BJ (cell line): ENCODE results near the gene DDX31. TPM values are rescaled to one million over a fixed set of nuclear protein-coding genes. Genes with fewer than 3 reads are reported as not detected.

Experiments
- CTCF ChIA-PET: fragments of 350-600 bp; formaldehyde crosslinking; extraction: SDS; loops from one replicate; lab custom pipeline; 2021; ENCODE audit warnings: antibody characterized with exemption, inconsistent platforms; lab: Yijun Ruan, JAX
- POLR2A ChIA-PET: fragments of 300-600 bp; sonication (Branson Sonifier 250); formaldehyde crosslinking; extraction: SDS; loops from one replicate; lab custom pipeline; 2021; ENCODE audit warnings: antibody characterized with exemption; lab: Charles Lee
- DNase-seq: peaks from one replicate; pipeline ENCODE4 v3.0.0-alpha.2; 2011; ENCODE audit warnings: low read depth
- H3K27me3 ChIP-seq: 2 replicates; pipeline ENCODE4 v1.6.0; 2011; ENCODE audit warnings: low read length; ENCODE audit not compliant: control insufficient read depth, insufficient read depth
- H3K36me3 ChIP-seq: 2 replicates; pipeline ENCODE4 v1.5.1; 2011; ENCODE audit warnings: low read length; ENCODE audit not compliant: control insufficient read depth, insufficient read depth
- H3K4me3 ChIP-seq: 2 replicates; pipeline ENCODE4 v1.5.1; 2011; ENCODE audit warnings: low read depth, mild to moderate bottlenecking, control low read depth, low read length
- polyA plus RNA-seq: library from polyadenylated mRNA; depleted of rRNA; stranded (reverse); fragments of >200 nt; gene quantifications from 2 replicates; pipeline ENCODE4 v1.2.3, GENCODE V29; 2011
- TF ChIP-seq, protein P1 (sequence below): IDR thresholded peaks from 2 replicates; pipeline ENCODE4 v1.5.1; 2011; ENCODE audit warnings: low read depth, mild to moderate bottlenecking, control low read depth, inconsistent platforms, low read length, moderate library complexity; ENCODE audit not compliant: insufficient read depth

The DDX31 gene
- polyA plus RNA-seq, 1 experiment: 12.3 TPM

DNA sequence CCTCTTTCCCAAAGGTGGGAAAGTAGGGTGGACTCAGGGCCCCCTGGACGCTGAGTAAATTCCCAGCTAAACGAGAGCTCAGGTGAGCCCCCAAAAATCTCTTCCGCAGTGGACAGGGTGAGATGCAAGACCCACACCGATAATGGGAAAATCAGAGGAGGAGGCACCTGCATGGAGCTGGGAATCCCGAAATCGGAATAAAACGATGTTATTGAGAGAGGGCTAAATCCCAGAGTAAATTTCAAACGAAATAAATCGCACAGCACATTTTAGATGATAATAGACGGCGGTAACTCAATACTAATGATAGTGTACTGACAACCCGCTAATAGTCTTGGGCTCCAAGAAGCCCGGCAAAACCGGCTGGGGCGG is 90.4 kb downstream of the DDX31 start:
- TF ChIP-seq, protein P1, sequence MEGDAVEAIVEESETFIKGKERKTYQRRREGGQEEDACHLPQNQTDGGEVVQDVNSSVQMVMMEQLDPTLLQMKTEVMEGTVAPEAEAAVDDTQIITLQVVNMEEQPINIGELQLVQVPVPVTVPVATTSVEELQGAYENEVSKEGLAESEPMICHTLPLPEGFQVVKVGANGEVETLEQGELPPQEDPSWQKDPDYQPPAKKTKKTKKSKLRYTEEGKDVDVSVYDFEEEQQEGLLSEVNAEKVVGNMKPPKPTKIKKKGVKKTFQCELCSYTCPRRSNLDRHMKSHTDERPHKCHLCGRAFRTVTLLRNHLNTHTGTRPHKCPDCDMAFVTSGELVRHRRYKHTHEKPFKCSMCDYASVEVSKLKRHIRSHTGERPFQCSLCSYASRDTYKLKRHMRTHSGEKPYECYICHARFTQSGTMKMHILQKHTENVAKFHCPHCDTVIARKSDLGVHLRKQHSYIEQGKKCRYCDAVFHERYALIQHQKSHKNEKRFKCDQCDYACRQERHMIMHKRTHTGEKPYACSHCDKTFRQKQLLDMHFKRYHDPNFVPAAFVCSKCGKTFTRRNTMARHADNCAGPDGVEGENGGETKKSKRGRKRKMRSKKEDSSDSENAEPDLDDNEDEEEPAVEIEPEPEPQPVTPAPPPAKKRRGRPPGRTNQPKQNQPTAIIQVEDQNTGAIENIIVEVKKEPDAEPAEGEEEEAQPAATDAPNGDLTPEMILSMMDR: no peak
- no peak for DNase-seq
- H3K4me3 ChIP-seq: no peak overlapping the region
- H3K36me3 ChIP-seq: no peaks in the 10 kb centered on the region
- peaks cover 63% of the 10 kb centered on the region for H3K27me3 ChIP-seq
- CTCF ChIA-PET: no interaction called here
- POLR2A ChIA-PET: no interaction called here

DNA sequence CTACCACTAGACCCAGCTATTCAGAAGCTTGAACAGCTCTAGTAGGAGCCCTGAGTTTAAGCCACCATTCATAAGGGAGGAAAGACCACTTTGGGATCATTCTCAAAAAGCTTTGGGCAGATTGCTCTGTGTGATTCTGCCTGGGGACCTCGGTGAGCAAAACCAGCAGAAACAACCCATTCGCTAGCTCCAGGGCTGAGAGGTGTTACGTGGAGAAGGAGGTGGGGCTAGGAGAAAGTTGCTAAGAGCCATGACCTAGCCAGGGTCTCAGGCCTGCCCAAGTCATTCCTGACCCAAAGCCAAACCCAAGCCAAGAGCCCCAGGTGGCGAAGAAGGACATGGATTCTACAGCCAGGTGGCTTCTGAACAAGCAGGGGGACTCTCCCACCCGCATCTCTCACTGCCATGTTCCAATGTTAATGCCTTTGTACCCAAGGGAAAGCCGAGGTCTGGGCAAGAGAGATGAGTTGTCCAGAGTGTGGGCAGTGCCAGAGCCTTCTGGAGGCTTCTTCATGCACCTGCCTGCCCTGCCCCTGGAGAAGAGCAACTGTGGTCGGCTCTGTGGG is 91.3 kb downstream of the DDX31 start:
- CTCF ChIA-PET: interaction anchor here (1.1 to 5.7 kb wide), 2 partner anchors 18 to 70 kb away, joined by 4 to 55 read pairs; no protein-coding TSS in a partner anchor
- peaks cover 55% of the 10 kb centered on the region for H3K27me3 ChIP-seq
- TF ChIP-seq, protein P1: no peak
- no peak overlapping the region for H3K4me3 ChIP-seq
- POLR2A ChIA-PET: no interaction called here
- DNase-seq: no peak
- no peaks in the 10 kb centered on the region for H3K36me3 ChIP-seq

DNA sequence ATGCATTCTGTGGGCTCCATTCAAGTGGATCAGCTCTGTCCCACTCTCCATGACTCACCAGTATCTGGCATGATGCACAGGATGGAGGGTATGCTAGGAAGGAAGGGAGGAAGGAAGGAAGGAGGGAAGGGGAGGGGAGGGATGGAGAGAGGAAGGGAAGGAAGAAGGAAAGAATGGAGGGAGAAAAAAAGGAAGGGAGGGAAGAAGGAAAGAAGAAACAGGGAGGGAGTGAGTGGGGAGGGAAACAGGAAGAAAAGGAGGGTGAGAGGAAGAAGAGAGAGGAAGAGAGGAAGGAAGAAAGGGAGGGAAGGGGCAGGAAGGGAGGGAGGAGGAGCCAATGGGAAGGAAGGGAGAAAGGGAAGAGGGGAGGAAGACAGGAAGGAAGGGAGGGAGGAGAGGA is 92.7 kb downstream of the DDX31 start:
- H3K27me3 ChIP-seq: peaks cover 50% of the 10 kb centered on the region

DNA sequence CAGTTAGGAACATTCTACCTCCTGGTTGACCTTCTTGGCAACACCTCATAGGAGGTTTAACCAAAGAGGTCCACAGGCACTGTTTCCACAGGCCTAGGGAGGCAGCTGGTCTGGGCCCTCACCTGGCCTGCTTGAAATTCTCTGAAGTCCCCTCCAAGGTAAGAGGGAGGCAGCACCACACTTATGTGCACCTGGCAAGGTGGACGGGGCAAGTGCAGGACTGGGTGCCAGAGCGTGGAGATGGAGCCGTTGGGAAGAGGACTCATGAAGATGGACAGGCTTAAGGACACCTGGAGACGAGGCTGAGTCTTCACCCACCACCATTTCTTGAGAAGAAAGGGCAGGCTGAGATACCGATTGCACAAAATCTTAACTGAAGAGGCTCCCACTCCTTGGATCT is 94.0 kb downstream of the DDX31 start:
- ChIA-PET CTCF (interaction anchor here (0.6 to 5.7 kb wide), 9 partner anchors 11 to 166 kb away, joined by 3 to 55 read pairs (median 4); partner anchors contain the start of gene CFAP77), POLR2A (no interaction called here)
- DNase-seq: no peak
- no peaks in the 10 kb centered on the region for H3K36me3 ChIP-seq
- no peak overlapping the region for H3K4me3 ChIP-seq
- H3K27me3 ChIP-seq: peaks cover 40% of the 10 kb centered on the region
- TF ChIP-seq, protein P1: no peak

More for the DNA sequence above, 92.7 kb downstream of the DDX31 start:
- no peak for DNase-seq
- CTCF ChIA-PET: interaction anchor here (1.0 to 5.7 kb wide), 2 partner anchors 69 to 325 kb away, joined by 3 to 55 read pairs; no protein-coding TSS in a partner anchor
- H3K36me3 ChIP-seq: no peaks in the 10 kb centered on the region
- TF ChIP-seq, protein P1: no peak
- POLR2A ChIA-PET: no interaction called here
- no peak overlapping the region for H3K4me3 ChIP-seq

DNA sequence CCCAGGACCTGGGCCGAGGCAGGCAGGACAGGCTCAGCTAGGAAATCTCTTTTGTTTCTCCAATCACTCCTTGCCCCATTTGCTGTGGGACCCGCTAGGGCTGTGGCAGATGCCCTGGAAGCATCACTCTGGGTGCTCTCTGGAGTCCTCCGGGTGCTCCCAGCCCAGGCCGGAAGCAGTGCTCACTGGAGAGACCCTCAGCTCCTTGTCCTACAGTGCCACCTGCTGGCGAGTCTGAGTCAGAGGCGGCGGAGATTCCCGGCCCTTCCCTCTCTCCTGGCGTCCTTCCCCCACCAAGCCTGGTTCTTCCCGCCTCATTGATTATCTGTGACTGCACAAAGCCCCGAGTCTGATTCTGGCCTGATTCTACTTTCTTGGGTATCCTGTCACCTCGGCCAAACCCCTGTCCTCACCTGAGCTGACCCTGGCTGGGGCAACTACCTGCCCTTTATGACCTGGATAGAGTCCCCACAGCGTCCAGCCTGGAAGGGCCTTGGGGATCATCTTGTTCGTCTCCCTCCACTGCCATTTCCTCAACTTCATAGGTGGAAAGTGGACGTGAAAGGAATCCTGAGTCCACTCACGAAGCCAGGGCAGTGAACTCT is 94.7 kb downstream of the DDX31 start:
- DNase-seq: no peak
- Histone ChIP-seq H3K36me3 (no peaks in the 10 kb centered on the region), H3K27me3 (peaks cover 35% of the 10 kb centered on the region), H3K4me3 (no peak overlapping the region)
- POLR2A ChIA-PET: no interaction called here
- CTCF ChIA-PET: interaction anchor here (0.6 to 5.7 kb wide), 17 partner anchors 10 to 165 kb away, joined by 3 to 55 read pairs (median 3); partner anchors contain the start of gene CFAP77
- TF ChIP-seq, protein P1: peak; percentile 80
